ENCODE results near the gene SLC22A3. TPM values are rescaled to one million over a fixed set of nuclear protein-coding genes. Genes with fewer than 3 reads are reported as not detected.

The SLC22A3 gene
- total and polyA plus RNA-seq, 5 donors from 2014 or later: 0.41 to 1.9 (median 1.0) TPM

GRCh38 chr6:160337991-160338390, 10.2 kb upstream of the SLC22A3 start:
- ATAC-seq (ENCODE audit: low read depth in 2 of 2): no peak
- Mint-ChIP-seq H3K4me3 (no peak overlapping the region), H3K4me1 (no peaks in the 10 kb centered on the region), H3K27ac (no peak overlapping the region), H3K27me3 (no peaks in the 10 kb centered on the region), H3K36me3 (no peaks in the 10 kb centered on the region), H3K9me3 (peaks cover 0 to 3% (median 0%) of the 10 kb centered on the region in 7 donors)
- H3K27ac ChIP-seq (ENCODE audit: insufficient read depth, low read length, poor library complexity, severe bottlenecking): no peak overlapping the region
- H3K4me3 ChIP-seq (ENCODE audit: low read depth, low read length): no peak overlapping the region
- no peaks in the 10 kb centered on the region for H3K9me3 ChIP-seq (ENCODE audit: control insufficient read depth in 2 of 2, low read length in 2 of 2)
- H3K27me3 ChIP-seq (ENCODE audit: control insufficient read depth, insufficient read depth, low read length): peaks cover 8% of the 10 kb centered on the region
- no peak for DNase-seq
- H3K4me1 ChIP-seq (ENCODE audit: control insufficient read depth, insufficient read depth, low read length, poor library complexity, severe bottlenecking): no peaks in the 10 kb centered on the region
- H3K36me3 ChIP-seq (ENCODE audit: control insufficient read depth, insufficient read depth, low read length): no peaks in the 10 kb centered on the region

- Mint-ChIP-seq H3K9me3 (peaks cover 0 to 2% (median 0%) of the 10 kb centered on the region in 7 donors), H3K4me3 (no peak overlapping the region), H3K27me3 (peaks cover 40% of the 10 kb centered on the region), H3K27ac (no peak overlapping the region), H3K4me1 (peaks cover 0 to 8% (median 3%) of the 10 kb centered on the region in 4 donors), H3K36me3 (no peaks in the 10 kb centered on the region)
- Histone ChIP-seq H3K27ac (ENCODE audit: insufficient read depth, low read length, poor library complexity, severe bottlenecking) (no peak overlapping the region), H3K4me3 (ENCODE audit: low read depth, low read length) (no peak overlapping the region), H3K27me3 (ENCODE audit: control insufficient read depth, insufficient read depth, low read length) (peaks cover 12% of the 10 kb centered on the region), H3K36me3 (ENCODE audit: control insufficient read depth, insufficient read depth, low read length) (no peaks in the 10 kb centered on the region), H3K4me1 (ENCODE audit: control insufficient read depth, insufficient read depth, low read length, poor library complexity, severe bottlenecking) (no peaks in the 10 kb centered on the region), H3K9me3 (ENCODE audit: control insufficient read depth in 2 of 2, low read length in 2 of 2) (no peaks in the 10 kb centered on the region)
- DNase-seq (no peak), ATAC-seq (ENCODE audit: low read depth in 2 of 2) (no peak)
These were observed 5.0 kb upstream of the SLC22A3 start for GRCh38 chr6:160343144-160343543.

GRCh38 chr6:160344271-160344670, 3.9 kb upstream of the SLC22A3 start:
- Histone ChIP-seq H3K9me3 (ENCODE audit: control insufficient read depth in 2 of 2, low read length in 2 of 2) (no peaks in the 10 kb centered on the region), H3K36me3 (ENCODE audit: control insufficient read depth, insufficient read depth, low read length) (no peaks in the 10 kb centered on the region), H3K27me3 (ENCODE audit: control insufficient read depth, insufficient read depth, low read length) (peaks cover 9% of the 10 kb centered on the region), H3K27ac (ENCODE audit: insufficient read depth, low read length, poor library complexity, severe bottlenecking) (no peak overlapping the region), H3K4me1 (ENCODE audit: control insufficient read depth, insufficient read depth, low read length, poor library complexity, severe bottlenecking) (peaks cover 7% of the 10 kb centered on the region), H3K4me3 (ENCODE audit: low read depth, low read length) (no peak overlapping the region)
- no peak for DNase-seq
- no peak for ATAC-seq (ENCODE audit: low read depth in 2 of 2)
- Mint-ChIP-seq H3K27ac (no peak overlapping the region), H3K4me1 (peaks cover 0 to 13% (median 5%) of the 10 kb centered on the region in 4 donors), H3K4me3 (no peak overlapping the region), H3K27me3 (peaks cover 45% of the 10 kb centered on the region), H3K9me3 (peaks cover 0 to 2% (median 0%) of the 10 kb centered on the region in 7 donors), H3K36me3 (no peaks in the 10 kb centered on the region)

- H3K27me3 Mint-ChIP-seq: peaks cover 73% of the 10 kb centered on the region
- Histone ChIP-seq H3K4me3 (ENCODE audit: low read depth, low read length) (no peak overlapping the region), H3K27me3 (ENCODE audit: control insufficient read depth, insufficient read depth, low read length) (peaks cover 12% of the 10 kb centered on the region), H3K9me3 (ENCODE audit: control insufficient read depth in 2 of 2, low read length in 2 of 2) (no peaks in the 10 kb centered on the region), H3K36me3 (ENCODE audit: control insufficient read depth, insufficient read depth, low read length) (no peaks in the 10 kb centered on the region), H3K4me1 (ENCODE audit: control insufficient read depth, insufficient read depth, low read length, poor library complexity, severe bottlenecking) (peaks cover 7% of the 10 kb centered on the region), H3K27ac (ENCODE audit: insufficient read depth, low read length, poor library complexity, severe bottlenecking) (no peak overlapping the region)
- peaks cover 0 to 20% (median 5%) of the 10 kb centered on the region in 4 donors for H3K4me1 Mint-ChIP-seq
- H3K4me3 Mint-ChIP-seq: peak overlapping the region in 1 of 4 donors; percentile 52
- peaks cover 4% of the 10 kb centered on the region for H3K36me3 Mint-ChIP-seq
- peaks cover 0 to 2% (median 0%) of the 10 kb centered on the region in 7 donors for H3K9me3 Mint-ChIP-seq
- DNase-seq (no peak), ATAC-seq (ENCODE audit: low read depth in 2 of 2) (no peak)
- H3K27ac Mint-ChIP-seq: no peak overlapping the region
These were observed 637 bp upstream of the SLC22A3 start for GRCh38 chr6:160347259-160348222.

GRCh38 chr6:160349020-160349441, 853 bp downstream of the SLC22A3 start:
- H3K36me3 Mint-ChIP-seq: peaks cover 4% of the 10 kb centered on the region
- no peaks in the 10 kb centered on the region for H3K9me3 ChIP-seq (ENCODE audit: control insufficient read depth in 2 of 2, low read length in 2 of 2)
- peak overlapping the region; percentile 73 to 86 (median 76) for H3K4me3 Mint-ChIP-seq
- H3K27me3 Mint-ChIP-seq: peaks cover 65% of the 10 kb centered on the region
- ATAC-seq (ENCODE audit: low read depth in 2 of 2): no peak
- H3K36me3 ChIP-seq (ENCODE audit: control insufficient read depth, insufficient read depth, low read length): no peaks in the 10 kb centered on the region
- H3K4me3 ChIP-seq (ENCODE audit: low read depth, low read length): no peak overlapping the region
- DNase-seq: peak in 1 of 3 donors; percentile 3
- H3K4me1 ChIP-seq (ENCODE audit: control insufficient read depth, insufficient read depth, low read length, poor library complexity, severe bottlenecking): peaks cover 7% of the 10 kb centered on the region
- H3K27ac Mint-ChIP-seq: peak overlapping the region in 1 of 3 donors; percentile 69
- peaks cover 0 to 20% (median 5%) of the 10 kb centered on the region in 4 donors for H3K4me1 Mint-ChIP-seq
- H3K9me3 Mint-ChIP-seq: peaks cover 0 to 2% (median 0%) of the 10 kb centered on the region in 7 donors
- no peak overlapping the region for H3K27ac ChIP-seq (ENCODE audit: insufficient read depth, low read length, poor library complexity, severe bottlenecking)
- H3K27me3 ChIP-seq (ENCODE audit: control insufficient read depth, insufficient read depth, low read length): peaks cover 10% of the 10 kb centered on the region

- Mint-ChIP-seq H3K27ac (peak overlapping the region in 1 of 3 donors; percentile 66), H3K9me3 (peaks cover 0 to 2% (median 0%) of the 10 kb centered on the region in 7 donors), H3K4me3 (peak overlapping the region in 2 of 4 donors; percentile 76), H3K27me3 (peaks cover 57% of the 10 kb centered on the region), H3K36me3 (peaks cover 4% of the 10 kb centered on the region), H3K4me1 (peaks cover 0 to 24% (median 7%) of the 10 kb centered on the region in 4 donors)
- Histone ChIP-seq H3K27ac (ENCODE audit: insufficient read depth, low read length, poor library complexity, severe bottlenecking) (no peak overlapping the region), H3K4me3 (ENCODE audit: low read depth, low read length) (no peak overlapping the region), H3K9me3 (ENCODE audit: control insufficient read depth in 2 of 2, low read length in 2 of 2) (no peaks in the 10 kb centered on the region), H3K36me3 (ENCODE audit: control insufficient read depth, insufficient read depth, low read length) (no peaks in the 10 kb centered on the region), H3K27me3 (ENCODE audit: control insufficient read depth, insufficient read depth, low read length) (peaks cover 7% of the 10 kb centered on the region), H3K4me1 (ENCODE audit: control insufficient read depth, insufficient read depth, low read length, poor library complexity, severe bottlenecking) (peaks cover 7% of the 10 kb centered on the region)
- ATAC-seq (ENCODE audit: low read depth in 2 of 2): no peak
- DNase-seq: no peak
These were observed 1.7 kb downstream of the SLC22A3 start for GRCh38 chr6:160349814-160350350.

GRCh38 chr6:160353950-160354496, 5.8 kb downstream of the SLC22A3 start:
- H3K27me3 Mint-ChIP-seq: peaks cover 37% of the 10 kb centered on the region
- H3K4me3 Mint-ChIP-seq: no peak overlapping the region
- no peak for DNase-seq
- H3K27ac Mint-ChIP-seq: no peak overlapping the region
- H3K36me3 Mint-ChIP-seq: peaks cover 4% of the 10 kb centered on the region
- Histone ChIP-seq H3K4me3 (ENCODE audit: low read depth, low read length) (no peak overlapping the region), H3K27ac (ENCODE audit: insufficient read depth, low read length, poor library complexity, severe bottlenecking) (no peak overlapping the region), H3K4me1 (ENCODE audit: control insufficient read depth, insufficient read depth, low read length, poor library complexity, severe bottlenecking) (peaks cover 1% of the 10 kb centered on the region), H3K27me3 (ENCODE audit: control insufficient read depth, insufficient read depth, low read length) (peaks cover 9% of the 10 kb centered on the region), H3K36me3 (ENCODE audit: control insufficient read depth, insufficient read depth, low read length) (no peaks in the 10 kb centered on the region), H3K9me3 (ENCODE audit: control insufficient read depth in 2 of 2, low read length in 2 of 2) (no peaks in the 10 kb centered on the region)
- no peak for ATAC-seq (ENCODE audit: low read depth in 2 of 2)
- H3K9me3 Mint-ChIP-seq: no peaks in the 10 kb centered on the region
- H3K4me1 Mint-ChIP-seq: peaks cover 0 to 17% (median 8%) of the 10 kb centered on the region in 4 donors
